Skeletal muscle satellite cell (primary cell): Measurements from ENCODE around the gene ALKBH1.

ENCODE experiments used
- H3K27me3 ChIP-seq: 2 replicates; pipeline ENCODE4 v1.7.0; 2013; ENCODE audit warnings: low read length; ENCODE audit not compliant: control insufficient read depth, insufficient read depth
- H3K36me3 ChIP-seq: 2 replicates; pipeline ENCODE4 v1.7.0; 2013; ENCODE audit warnings: mild to moderate bottlenecking, control low read depth, low read length; ENCODE audit not compliant: insufficient read depth
- H3K4me1 ChIP-seq: 2 replicates; pipeline ENCODE4 v1.7.0; 2013; ENCODE audit warnings: low read length; ENCODE audit not compliant: control insufficient read depth, insufficient read depth
- H3K4me2 ChIP-seq: 2 replicates; pipeline ENCODE4 v1.7.0; 2013; ENCODE audit warnings: mild to moderate bottlenecking, low read length
- H3K4me3 ChIP-seq: 2 replicates; pipeline ENCODE4 v1.7.0; 2013; ENCODE audit warnings: low read length
- H3K9ac ChIP-seq: 2 replicates; pipeline ENCODE4 v1.7.0; 2013; ENCODE audit warnings: mild to moderate bottlenecking, low read depth, low read length, moderate library complexity
- H3K9me3 ChIP-seq: replicated peaks from 2 replicates; pipeline ENCODE4 v1.7.0; 2013; ENCODE audit warnings: mild to moderate bottlenecking, control low read depth, low read length

Gene ALKBH1

DNA sequence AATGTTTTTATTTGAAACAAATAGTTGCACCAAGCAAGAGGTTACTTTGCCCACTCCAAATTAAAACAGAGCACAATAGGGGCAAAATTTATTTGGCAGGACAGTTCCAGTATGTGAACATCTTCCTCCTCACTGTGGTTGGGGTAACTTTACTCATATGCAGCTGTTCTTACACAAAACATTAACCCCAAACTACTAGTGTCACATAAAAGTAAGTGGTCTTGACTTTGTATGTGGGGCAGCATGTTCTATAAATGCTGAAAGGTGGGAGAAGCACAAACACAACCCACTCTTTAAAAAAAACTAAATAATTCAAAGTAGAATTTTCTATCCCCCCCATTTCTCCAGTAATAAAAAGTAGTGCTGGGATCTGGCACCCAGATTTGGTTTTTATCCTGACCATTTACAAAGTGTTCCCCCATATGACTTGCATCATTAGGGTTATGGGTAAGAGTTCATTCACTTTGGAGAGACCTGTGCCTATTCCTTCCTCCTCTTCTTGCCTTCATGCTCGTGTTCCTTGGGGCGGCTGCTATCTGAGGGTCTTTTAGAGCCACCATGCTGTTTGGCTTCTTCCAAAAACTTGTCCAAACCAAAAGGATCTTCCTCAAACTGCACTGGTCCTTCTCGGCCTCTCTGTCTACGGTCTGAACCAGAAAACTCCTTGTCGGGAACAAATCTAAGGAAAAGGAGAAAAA lies 9.9 kb upstream of the ALKBH1 start:
- H3K4me3 ChIP-seq = no peak overlapping the region
- H3K9ac ChIP-seq = no peak overlapping the region
- H3K36me3 ChIP-seq = peaks cover 71% of the 10 kb centered on the region
- no peak overlapping the region for H3K4me2 ChIP-seq
- no peaks in the 10 kb centered on the region for H3K4me1 ChIP-seq
- H3K9me3 ChIP-seq = no peaks in the 10 kb centered on the region
- no peaks in the 10 kb centered on the region for H3K27me3 ChIP-seq

DNA sequence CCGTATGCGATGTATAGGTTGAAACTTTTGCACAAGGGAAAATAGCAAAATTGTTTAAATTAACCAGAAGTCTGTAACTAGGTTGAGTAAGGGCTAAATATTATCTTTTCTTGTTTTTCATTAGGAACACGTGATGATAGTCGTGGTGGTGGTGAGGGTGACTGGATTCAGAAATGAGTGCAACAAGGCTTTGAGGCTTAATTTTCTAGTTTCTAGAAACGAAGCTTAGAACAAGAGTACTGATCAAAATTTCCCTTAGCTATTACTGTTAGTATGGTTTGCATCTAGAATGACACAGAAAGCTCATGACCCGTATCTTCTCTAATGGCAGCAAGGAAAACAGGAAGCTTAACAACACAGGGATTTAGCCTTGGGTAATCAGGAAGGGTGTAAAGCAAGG lies 7.1 kb upstream of the ALKBH1 start:
- H3K4me2 ChIP-seq = no peak overlapping the region
- H3K36me3 ChIP-seq = peaks cover 65% of the 10 kb centered on the region
- no peaks in the 10 kb centered on the region for H3K4me1 ChIP-seq
- H3K4me3 ChIP-seq = no peak overlapping the region
- H3K9ac ChIP-seq = no peak overlapping the region
- H3K27me3 ChIP-seq = no peaks in the 10 kb centered on the region
- H3K9me3 ChIP-seq = no peaks in the 10 kb centered on the region

DNA sequence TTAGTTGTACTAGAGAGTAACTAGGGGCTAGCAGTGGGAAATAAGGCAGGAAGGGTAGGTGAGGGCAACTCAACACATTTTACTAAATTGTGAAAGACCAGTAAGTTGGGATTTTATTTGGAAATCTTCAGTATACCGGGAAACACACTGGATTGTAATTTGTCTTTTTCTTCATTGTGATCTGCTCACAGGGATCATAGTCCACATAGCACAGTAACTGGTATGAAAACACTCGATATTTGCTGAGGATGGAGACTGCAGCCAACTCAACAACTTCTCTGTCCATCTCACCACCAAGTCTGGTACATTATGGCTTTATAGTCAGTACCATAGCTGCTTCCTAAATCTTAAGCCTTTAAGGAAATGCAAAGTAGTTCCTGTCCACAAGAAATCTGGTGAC lies 2.5 kb upstream of the ALKBH1 start:
- Histone ChIP-seq H3K4me1 (peaks cover 17% of the 10 kb centered on the region), H3K9ac (no peak overlapping the region), H3K4me3 (no peak overlapping the region), H3K9me3 (no peaks in the 10 kb centered on the region), H3K27me3 (no peaks in the 10 kb centered on the region), H3K36me3 (peaks cover 31% of the 10 kb centered on the region), H3K4me2 (no peak overlapping the region)

DNA sequence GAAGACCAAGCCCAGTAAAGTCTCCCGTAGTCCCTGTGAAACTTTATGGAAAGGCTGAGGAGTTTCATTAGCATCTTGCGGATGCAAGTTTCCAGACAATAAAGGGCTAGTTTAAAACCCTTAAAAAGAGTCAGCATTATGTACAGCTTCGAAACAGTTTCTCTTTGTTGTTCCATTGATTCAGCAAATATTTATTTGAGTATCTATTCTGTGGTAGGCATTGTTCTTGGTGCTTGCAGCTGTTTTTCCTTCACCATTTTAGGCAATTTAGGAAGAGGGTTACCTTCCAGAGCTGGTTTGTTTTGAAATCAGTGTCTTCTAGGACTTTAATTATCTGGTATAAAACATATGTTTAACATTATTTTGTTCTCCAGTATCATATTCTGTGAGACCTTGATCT lies 1.6 kb upstream of the ALKBH1 start:
- Histone ChIP-seq H3K4me3 (peak overlapping the region; percentile 87), H3K4me2 (peak overlapping the region; percentile 82)

DNA sequence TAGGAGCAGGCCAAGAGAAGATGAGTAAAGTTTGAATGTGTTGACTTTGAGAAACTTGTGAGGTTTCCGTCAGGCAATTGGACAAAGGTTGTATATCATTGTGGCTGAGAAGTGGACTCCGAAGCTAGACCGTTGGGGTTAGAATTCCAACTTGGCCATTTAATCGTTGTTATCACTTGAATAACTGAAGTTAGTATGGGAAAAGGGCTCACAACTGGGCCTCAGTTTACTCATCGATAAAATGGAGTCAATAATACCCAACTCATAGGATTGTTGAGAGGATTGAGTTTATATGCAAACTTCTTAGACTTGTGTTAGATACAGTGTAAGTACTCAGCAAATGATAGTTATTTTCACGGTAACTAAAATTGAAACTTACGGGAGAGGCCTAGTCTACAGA lies 926 bp upstream of the ALKBH1 start:
- H3K9ac ChIP-seq = peak overlapping the region; percentile 85
- no peaks in the 10 kb centered on the region for H3K27me3 ChIP-seq

More for the DNA sequence above, 1.6 kb upstream of the ALKBH1 start:
- no peaks in the 10 kb centered on the region for H3K9me3 ChIP-seq
- H3K9ac ChIP-seq = peak overlapping the region; percentile 85
- no peaks in the 10 kb centered on the region for H3K27me3 ChIP-seq
- peaks cover 23% of the 10 kb centered on the region for H3K36me3 ChIP-seq
- H3K4me1 ChIP-seq = peaks cover 17% of the 10 kb centered on the region

DNA sequence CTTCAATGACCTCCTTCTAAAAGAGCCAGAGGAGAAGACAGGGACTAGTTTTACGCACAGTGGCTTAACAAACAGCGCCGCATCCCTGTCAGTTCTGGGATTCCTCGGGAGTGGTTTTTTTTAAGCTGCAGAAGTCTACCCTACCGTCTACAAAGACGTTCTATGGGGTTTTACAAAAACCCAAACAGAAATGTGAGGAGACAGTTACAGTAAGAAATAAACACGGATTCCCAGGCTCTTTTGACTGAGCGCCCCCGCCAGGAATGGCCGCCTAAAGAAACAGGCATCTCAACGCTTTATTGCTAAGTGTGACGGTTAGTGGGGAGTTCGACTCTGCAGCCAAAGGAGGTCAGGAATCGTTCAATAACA lies 484 bp downstream of the ALKBH1 start:
- peaks cover 17% of the 10 kb centered on the region for H3K4me1 ChIP-seq
- H3K4me3 ChIP-seq = peak overlapping the region; percentile 87
- peak overlapping the region; percentile 90 for H3K4me2 ChIP-seq
- H3K36me3 ChIP-seq = peaks cover 19% of the 10 kb centered on the region
- peak overlapping the region; percentile 85 for H3K9ac ChIP-seq
- no peaks in the 10 kb centered on the region for H3K9me3 ChIP-seq
- no peaks in the 10 kb centered on the region for H3K27me3 ChIP-seq

More for the DNA sequence above, 926 bp upstream of the ALKBH1 start:
- H3K4me1 ChIP-seq = peaks cover 17% of the 10 kb centered on the region
- no peaks in the 10 kb centered on the region for H3K9me3 ChIP-seq
- peak overlapping the region; percentile 82 for H3K4me2 ChIP-seq
- H3K4me3 ChIP-seq = peak overlapping the region; percentile 87
- H3K36me3 ChIP-seq = peaks cover 25% of the 10 kb centered on the region

DNA sequence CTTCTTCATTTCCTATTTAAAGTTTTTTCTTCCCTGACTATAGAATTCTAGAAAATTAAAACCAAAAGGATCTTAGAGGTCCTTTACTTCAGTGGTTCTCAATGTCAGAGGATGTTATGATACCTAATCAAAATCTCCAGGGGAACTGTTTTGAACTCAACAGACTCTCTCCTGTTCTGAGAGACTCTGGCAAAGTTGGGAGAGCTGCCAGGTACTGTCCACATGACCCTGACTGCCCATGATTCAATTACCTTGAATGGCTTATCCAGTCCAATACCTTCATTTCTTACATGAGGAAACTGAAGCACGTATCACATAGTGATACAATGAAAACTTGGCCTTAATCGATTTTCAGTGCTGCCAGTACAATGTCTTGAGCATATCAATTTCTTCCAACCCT lies 16.6 kb downstream of the ALKBH1 start:
- no peak overlapping the region for H3K4me3 ChIP-seq
- no peak overlapping the region for H3K9ac ChIP-seq
- H3K9me3 ChIP-seq = no peaks in the 10 kb centered on the region
- no peaks in the 10 kb centered on the region for H3K4me1 ChIP-seq
- no peak overlapping the region for H3K4me2 ChIP-seq
- H3K27me3 ChIP-seq = no peaks in the 10 kb centered on the region
- peaks cover 27% of the 10 kb centered on the region for H3K36me3 ChIP-seq

DNA sequence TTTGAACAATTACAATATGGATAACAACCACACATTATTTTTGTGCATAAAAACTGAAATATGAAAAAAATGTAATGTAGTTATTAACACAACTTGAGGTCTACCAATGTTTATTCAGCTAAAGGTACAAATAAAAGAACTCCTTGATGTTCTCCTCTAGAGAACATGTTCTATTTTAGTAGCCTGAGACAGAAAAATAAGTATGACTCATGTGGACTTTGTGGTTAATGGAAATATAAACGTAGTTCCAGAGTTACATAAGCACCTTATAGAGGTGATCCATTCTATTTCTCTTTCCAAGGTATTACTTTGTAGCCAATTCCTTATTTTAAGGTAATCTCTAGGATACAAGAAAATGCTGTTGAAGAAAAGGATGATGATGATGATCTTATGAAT lies 25.7 kb downstream of the ALKBH1 start:
- Histone ChIP-seq H3K36me3 (peaks cover 9% of the 10 kb centered on the region), H3K4me2 (peak overlapping the region; percentile 54), H3K9ac (no peak overlapping the region), H3K4me3 (no peak overlapping the region), H3K4me1 (peaks cover 14% of the 10 kb centered on the region), H3K9me3 (no peaks in the 10 kb centered on the region), H3K27me3 (no peaks in the 10 kb centered on the region)

DNA sequence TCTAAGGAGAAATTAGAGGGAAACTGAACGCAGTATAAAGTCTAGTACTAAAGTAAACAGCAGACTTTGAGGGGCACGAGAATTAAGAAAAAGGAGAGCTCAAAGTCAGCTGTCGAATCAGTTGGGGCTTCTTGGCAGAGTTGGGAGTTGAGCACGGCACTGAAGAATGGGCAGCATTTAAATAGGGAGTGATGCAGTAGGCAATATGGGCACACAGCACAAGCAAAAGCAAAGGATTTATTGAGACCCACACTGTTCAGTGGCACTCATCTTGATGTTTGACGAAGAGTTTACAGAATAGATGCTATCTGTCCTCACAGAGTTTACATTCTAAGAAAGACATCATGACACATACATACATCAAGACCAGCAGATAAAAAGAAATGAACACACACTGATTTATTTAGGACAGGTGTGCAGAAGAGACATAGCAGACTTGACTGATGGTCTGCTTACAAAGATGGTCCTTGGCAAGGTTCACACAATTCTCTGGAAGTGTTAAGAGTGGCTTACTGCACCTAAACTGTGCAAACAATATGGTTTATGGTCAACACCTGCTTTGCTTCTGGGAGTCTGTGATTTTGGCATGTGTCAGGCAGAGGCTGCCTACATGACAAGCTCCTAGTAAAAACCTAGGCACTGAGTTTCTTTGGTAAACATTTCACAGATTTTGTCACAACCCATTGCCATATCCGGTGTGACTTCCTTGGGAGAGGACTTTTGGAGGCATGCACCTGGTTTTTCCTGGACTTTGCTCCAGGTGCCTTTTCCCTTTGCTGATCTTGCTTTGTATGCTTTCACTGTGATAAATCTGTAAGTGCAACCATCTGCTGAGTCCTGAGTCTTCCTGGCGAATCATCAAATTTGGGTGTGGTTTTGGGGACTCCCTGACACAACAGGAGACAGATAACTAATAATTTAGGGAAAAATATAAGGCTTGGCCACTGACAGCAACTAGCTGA lies 26.3 kb downstream of the ALKBH1 start:
- Histone ChIP-seq H3K27me3 (no peaks in the 10 kb centered on the region), H3K9me3 (no peaks in the 10 kb centered on the region), H3K4me2 (peak overlapping the region; percentile 54), H3K9ac (no peak overlapping the region), H3K4me3 (no peak overlapping the region), H3K36me3 (peaks cover 13% of the 10 kb centered on the region), H3K4me1 (peaks cover 14% of the 10 kb centered on the region)

DNA sequence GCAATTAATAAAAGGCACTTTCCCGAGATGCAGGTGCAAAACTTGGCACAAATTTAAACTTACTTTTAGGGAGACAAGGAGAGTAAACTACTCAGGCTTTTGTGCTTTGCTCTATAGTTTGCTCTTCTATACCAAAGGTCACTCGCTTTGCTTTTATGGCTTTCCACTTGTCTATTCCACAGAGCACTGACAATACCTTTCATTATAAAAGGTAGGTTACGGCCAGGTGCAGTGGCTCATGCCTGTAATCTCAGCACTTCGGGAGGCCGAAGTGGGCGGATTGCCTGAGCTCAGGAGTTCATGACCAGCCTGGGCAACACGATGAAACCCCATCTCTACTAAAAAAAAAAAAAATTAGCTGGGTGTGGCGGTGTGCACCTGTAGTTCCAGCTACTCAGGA lies 32.9 kb downstream of the ALKBH1 start:
- Histone ChIP-seq H3K4me1 (no peaks in the 10 kb centered on the region), H3K9ac (no peak overlapping the region), H3K4me3 (no peak overlapping the region), H3K27me3 (no peaks in the 10 kb centered on the region), H3K36me3 (peaks cover 26% of the 10 kb centered on the region), H3K9me3 (no peaks in the 10 kb centered on the region), H3K4me2 (no peak overlapping the region)

DNA sequence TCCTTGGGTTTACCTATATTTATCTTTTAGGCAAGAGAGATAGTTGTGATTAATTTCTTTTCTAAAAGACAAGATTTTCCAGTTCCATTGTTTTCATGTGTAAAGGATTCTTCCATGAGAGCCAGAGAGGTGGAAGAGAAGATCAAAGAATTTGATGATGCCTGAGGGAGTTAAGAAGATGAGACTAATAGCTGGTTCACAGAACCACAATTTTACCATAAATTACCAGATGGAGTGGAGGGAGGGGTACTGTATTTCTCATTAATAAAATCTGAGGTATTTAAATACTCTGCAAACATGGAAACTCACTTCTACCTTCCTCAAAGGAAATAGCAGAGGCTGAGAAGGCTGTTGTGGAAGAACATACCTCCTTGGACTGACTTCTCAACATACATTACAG lies 34.6 kb downstream of the ALKBH1 start:
- H3K4me1 ChIP-seq = no peaks in the 10 kb centered on the region
- H3K27me3 ChIP-seq = no peaks in the 10 kb centered on the region
- no peak overlapping the region for H3K4me2 ChIP-seq
- H3K4me3 ChIP-seq = no peak overlapping the region
- peaks cover 20% of the 10 kb centered on the region for H3K36me3 ChIP-seq
- no peaks in the 10 kb centered on the region for H3K9me3 ChIP-seq
- H3K9ac ChIP-seq = no peak overlapping the region
